Measurements from ENCODE around the gene APOE.
A peak's percentile ranks its signal among the peaks of the same experiment; 100 is the strongest.

DNA sequence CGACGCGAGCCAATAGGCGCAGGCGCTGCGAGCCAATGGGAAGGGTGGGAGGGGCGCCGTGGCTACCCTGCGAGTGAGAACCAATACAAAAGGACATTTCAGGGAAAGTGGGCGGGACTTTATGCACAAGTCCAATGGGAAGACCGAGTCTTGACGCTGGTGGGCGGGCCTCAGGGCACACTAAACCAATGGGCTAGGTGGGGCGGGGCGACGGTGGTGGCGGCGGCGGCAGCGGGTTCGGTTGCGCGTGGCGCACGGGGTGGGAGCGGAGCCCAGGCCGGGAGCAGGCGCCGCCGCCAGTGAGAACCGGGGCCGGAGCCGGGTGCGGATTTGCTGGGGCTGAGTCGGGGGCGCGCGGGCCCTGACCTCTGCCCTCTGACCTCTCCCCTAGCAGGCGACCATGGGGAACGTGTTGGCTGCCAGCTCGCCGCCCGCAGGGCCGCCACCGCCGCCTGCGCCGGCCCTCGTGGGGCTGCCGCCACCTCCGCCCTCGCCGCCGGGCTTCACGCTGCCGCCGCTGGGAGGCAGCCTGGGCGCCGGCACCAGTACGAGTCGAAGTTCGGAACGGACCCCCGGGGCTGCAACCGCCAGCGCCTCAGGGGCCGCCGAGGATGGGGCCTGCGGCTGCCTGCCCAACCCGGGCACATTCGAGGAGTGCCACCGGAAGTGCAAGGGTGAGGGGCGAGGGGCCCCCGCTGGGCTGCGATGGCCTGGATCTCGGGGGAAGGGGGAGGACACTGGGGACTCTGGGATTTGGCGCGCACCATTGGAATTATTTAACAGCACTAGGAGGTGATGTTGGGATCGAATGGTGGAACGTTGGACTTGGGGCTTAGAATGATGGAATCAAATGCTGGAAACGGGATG is 14.3 kb upstream of the APOE start, which contains the start of gene TOMM40:
- TF ChIP-seq, protein P1, sequence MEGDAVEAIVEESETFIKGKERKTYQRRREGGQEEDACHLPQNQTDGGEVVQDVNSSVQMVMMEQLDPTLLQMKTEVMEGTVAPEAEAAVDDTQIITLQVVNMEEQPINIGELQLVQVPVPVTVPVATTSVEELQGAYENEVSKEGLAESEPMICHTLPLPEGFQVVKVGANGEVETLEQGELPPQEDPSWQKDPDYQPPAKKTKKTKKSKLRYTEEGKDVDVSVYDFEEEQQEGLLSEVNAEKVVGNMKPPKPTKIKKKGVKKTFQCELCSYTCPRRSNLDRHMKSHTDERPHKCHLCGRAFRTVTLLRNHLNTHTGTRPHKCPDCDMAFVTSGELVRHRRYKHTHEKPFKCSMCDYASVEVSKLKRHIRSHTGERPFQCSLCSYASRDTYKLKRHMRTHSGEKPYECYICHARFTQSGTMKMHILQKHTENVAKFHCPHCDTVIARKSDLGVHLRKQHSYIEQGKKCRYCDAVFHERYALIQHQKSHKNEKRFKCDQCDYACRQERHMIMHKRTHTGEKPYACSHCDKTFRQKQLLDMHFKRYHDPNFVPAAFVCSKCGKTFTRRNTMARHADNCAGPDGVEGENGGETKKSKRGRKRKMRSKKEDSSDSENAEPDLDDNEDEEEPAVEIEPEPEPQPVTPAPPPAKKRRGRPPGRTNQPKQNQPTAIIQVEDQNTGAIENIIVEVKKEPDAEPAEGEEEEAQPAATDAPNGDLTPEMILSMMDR (IDR thresholded peaks at IDR 0.05): peak in 1 of 4 donors; percentile 6
- TF ChIP-seq POLR2A (IDR thresholded peaks at IDR 0.05): peak; percentile 66

All from right lobe of liver (tissue), 4 donors.